ENCODE measurements around the gene PYGO2. TPM values are rescaled to one million over a fixed set of nuclear protein-coding genes. Genes with fewer than 3 reads are reported as not detected.
"Not testable (repeated sequence)": the region's sequence is repeated elsewhere in the genome, so short reads cannot be mapped to it uniquely, and the experiment has no call there.

The PYGO2 gene
- total RNA-seq, 1 donor from 2014 or later, result 16.9 TPM

DNA sequence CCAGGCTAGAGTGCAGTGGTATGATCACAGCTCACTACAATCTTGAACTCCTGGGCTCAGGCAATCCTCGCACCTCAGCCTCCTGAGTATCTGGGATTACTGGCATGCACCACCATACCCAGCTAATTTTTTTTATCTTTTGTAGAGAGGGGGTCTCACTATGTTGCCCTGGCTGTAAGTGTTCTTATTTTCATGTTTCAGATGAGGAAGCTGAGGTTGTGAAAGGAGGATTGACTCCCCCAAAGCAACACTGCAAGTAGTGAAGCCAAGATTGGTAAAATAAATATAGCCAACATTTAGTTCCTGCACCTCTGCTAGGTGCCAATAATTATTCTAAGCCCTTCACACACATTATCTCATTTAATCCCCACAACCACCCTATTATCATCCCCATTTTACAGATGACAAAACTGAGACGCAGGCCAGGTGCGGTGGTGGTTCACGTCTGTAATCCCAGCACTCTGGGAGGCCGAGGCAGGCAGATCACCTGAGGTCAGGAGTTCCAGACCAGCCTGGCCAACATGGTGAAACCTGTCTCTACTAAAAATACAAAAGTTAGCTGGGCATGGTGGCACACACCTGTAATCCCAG is 27.1 kb downstream of the PYGO2 start:
- intact Hi-C loops (cut with DNase I), result no loop called here
- DNase-seq (ENCODE audit: low spot score), result no peak

DNA sequence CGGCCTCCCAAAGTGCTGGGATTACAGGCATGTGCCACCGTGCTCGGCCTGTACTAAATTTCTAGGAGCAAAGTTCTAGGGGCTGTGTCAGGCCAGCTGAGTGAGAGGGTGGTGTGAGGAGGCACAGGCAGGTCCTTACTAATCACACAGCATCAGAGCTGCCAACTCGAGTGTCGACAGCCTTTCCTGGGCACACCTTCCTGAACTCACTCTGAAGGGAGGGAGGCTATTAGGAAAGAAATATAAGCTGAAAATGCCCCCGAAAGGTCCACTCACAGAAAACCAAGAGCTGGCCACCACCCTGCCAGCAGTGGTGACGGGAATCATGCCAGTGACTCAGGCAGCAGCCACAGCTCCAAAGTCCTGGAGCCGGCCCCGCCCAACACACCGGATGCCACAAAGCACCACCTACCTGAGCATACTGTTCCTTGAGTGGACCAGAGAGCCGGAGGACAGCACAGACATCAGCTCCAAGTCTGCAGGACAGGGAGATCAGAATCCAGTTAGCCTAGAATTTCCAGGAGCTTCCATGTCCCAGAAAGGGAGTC is 29.6 kb downstream of the PYGO2 start:
- DNase-seq (ENCODE audit: low spot score), result no peak
- intact Hi-C loops (cut with DNase I), result no loop called here

DNA sequence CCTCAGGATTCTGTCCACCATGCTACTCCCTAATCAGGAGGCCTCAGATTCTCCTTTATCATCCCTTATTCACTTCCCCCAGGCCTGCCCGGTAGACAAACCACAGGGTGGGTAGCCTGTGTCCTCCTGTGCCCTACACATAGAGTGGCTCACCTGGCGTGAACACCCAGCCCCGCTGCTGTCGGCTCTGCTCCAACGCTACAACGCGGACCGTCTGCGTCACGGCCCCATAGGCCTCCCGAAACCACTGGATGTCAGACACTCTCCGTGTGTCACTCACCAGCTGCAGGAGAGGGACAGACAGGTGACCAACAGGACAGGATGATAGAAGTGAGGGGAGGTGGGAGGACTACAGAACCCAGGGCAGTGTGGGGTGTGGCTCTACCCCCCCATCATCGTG is 35.4 kb downstream of the PYGO2 start:
- DNase-seq (ENCODE audit: low spot score), result no peak
- intact Hi-C loops (cut with DNase I), result no loop called here

DNA sequence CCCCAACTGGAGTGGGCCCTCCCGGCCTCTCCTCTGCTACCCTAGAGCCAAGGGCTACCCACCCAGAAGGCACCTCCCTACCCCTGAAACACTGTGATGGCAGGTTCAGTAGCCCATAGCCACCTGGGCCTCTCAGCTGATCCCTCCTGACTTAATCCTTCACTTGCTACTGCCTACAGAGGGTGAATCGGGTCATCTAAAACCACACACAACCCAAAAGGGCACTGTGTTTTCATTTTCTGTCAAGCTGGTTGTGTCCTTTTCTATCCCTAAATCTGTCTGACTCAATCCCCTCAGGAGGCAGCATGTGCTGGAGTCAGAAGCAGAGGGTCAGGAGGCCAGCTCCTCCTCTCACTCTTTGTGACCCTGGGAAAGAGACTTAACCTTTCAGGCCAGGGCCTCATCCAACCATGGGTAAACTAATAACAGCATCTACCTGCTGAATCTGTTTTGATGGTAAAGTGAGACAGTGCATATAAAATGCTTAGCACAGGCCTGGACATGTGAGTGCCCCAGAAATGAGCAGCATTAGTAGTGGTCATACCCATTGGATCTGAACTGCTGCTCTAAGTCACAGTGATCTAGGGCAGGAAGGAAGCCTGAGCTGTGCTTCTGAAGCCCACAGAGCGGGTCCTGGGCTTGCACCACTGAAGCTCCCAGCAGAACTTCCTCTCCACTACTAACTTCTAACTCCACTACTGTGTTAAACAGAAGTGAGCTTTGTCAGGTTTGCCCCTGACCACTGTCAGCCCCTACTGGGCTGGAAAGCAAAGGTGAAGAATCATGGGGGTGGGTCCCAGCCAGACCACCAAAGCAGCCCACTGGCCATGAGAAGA is 36.0 kb downstream of the PYGO2 start:
- intact Hi-C loops (cut with DNase I), result no loop called here
- no peak for DNase-seq (ENCODE audit: low spot score)

DNA sequence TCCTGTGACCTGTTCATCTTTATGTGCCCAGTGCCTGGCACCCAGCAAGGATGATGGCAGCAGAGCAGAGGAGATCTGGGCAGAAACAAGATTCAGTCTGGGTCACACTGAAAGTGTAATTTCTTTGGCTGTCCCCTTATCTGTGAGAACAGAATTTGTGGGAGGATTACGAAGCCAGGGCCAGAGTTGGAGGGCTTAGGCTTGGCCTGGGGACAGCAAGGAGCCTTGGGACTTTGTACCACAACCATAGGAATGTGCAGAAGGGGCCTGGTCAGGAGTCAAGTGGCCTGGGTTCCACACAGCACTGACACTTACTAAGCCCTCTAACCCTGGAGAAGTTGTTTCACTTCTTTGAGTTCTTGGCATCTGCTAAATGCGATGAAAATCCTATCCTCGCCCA is 37.9 kb downstream of the PYGO2 start:
- intact Hi-C loops (cut with DNase I), result no loop called here
- DNase-seq (ENCODE audit: low spot score), result no peak

DNA sequence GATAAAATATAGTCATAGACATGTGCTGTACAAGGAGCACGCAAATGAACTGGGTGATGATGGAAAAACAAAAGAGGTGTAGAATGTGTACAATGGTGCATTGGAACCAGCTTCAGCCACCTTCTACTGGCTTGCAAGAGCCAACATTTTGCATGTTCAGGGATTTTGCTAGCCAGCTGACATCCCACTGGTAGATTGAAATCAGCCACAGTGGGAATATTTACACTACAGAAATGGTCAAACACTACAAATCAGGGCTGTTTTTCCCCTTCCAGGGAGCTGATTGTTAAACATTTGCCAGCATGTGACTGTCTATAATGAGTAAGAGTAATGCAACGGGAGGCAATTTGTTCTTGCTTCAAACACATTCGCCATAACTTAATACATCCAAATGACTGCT is 48.3 kb downstream of the PYGO2 start:
- intact Hi-C loops (cut with DNase I), result no loop called here
- DNase-seq (ENCODE audit: low spot score), result no peak

DNA sequence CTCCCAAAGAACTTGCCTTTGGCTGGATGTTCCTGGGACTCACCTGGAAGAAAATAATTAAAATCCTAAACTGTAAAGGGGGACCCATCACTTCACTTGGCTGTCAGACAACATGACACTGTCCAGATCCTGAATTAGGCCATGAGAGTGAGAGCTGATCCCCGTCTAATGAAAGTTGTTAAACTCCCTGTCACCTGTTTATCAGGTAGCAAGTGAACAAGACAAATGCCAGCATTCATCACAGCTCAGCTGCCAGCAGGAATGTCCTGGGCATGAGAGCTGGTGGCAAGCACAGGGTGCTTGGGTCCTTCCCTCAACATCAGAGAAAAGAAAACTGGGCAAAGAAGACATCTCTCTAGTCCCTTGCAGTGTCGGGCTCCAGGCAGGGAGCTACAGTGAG is 48.8 kb downstream of the PYGO2 start:
- no peak for DNase-seq (ENCODE audit: low spot score)
- intact Hi-C loops (cut with DNase I), result no loop called here

DNA sequence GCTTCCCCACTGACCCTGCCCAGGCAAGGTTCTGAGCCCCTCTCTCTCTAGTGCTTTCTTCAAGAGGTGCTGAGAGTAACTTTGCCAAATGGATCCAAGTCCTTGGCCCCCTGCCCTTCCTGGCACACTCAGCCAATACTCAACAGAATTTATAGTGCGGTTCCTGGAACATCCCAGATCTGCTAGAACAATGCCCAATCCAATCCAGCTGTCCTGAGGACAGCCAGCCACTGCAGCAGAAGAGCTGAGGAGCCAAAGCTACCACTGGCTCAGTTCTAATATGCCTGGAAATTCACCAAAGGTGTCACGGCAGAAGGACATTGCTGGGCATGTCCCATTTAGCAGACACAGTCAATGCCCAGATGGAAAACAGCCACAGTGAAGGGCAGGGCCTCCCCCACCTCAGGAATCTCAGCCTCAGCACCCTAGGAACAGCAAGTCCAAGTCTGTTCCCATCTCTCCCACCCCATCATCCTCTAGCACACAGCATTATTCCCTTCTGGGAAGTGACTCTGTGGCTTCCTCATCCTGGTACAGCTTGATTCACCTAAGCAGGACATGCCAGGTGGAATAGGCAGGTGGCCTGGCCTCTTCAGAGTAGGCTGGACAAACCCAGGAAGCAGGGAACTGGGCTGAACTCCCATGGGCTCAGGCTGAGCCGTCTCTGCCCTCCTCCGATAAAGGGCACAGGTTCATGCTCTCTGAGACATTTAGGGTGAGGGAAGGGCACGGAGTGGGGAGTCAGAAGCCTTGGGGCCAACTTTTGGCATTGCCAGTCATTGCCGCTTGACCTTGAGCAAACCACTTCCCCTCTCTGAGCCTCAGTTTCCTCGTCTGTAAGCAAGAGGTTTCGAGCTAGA is 49.7 kb downstream of the PYGO2 start:
- peak; percentile 54 for DNase-seq (ENCODE audit: low spot score)
- intact Hi-C loops (cut with DNase I), result no loop called here

DNA sequence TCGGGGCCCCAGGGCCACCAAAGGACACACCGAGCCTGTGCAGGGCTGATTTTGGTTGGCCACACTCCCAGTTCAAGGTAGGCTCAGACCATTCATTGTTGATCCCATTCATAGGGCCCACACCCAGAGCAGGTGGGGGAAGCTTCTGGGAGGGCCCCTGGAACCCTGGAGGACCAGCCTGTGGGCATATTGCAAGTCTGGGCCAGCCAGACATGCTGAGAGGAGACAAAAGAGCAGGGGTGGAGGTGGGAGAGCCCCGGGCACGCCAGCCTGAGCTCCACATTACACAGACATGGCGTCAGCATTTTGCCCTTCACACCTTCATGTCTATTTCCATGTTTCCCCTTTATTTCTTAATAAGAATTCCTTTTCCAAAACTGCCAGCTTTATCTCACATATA is 50.7 kb downstream of the PYGO2 start:
- DNase-seq (ENCODE audit: low spot score), result peak; percentile 29
- intact Hi-C loops (cut with DNase I), result no loop called here

DNA sequence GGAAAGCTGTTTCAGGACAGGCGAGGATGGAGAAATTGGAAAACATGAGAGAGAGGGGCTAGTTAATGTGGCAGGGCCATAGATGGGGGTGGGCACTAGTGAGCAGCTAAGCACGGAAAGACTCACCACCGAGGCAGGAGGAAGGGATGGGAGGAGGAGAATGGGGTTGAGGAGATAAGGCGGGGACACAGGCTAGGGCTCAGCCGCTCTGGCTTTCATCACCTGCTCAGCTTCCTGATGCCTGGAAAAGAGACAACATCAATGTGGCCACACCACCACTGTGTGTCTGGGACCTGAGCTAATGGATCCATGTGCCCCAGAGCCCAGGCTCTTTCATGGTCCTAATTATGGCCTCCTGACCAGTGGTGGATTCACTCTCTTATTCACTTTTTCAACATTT is 52.6 kb downstream of the PYGO2 start:
- no peak for DNase-seq (ENCODE audit: low spot score)
- intact Hi-C loops (cut with DNase I), result no loop called here

DNA sequence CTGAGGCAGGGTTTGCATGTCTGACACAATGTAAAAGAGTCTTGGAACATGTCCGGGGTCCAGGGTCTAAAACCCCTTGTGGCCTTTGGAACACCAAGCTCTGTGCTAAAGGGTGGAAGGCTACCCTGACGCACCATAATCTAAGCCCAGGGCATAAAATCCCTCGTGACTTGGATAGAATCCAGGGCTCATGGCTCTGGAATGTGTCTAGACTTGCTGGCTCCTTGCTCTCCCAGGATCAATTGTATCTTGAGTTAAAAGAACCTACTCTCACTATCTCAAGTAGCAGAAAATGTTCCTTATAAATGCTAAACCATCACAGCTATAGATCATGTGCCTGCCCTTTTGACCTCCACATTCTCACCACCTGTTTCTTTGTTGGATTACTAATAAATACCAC is 53.5 kb downstream of the PYGO2 start:
- intact Hi-C loops (cut with DNase I), result not testable (repeated sequence)

More for the DNA sequence above, 53.5 kb downstream of the PYGO2 start:
- not testable (repeated sequence) for DNase-seq (ENCODE audit: low spot score)

Small RNAs within 50 kb of the gene (microRNA-seq; reads per million reads assigned to microRNA genes)
- not detected for gene MIR4258

Other genes starting within 250 kb of the PYGO2 start
- 2.8 TPM for gene KCNN3, start 91.5 kb downstream of the PYGO2 start, total RNA-seq
- gene PMVK, start 25.1 kb downstream of the PYGO2 start, total RNA-seq, result 30.9 TPM
- gene PBXIP1, start 5.7 kb downstream of the PYGO2 start, total RNA-seq, result 49.1 TPM
- 70.5 TPM for gene SHC1, start 9.0 kb upstream of the PYGO2 start, total RNA-seq
- 16.0 TPM for gene CKS1B, start 12.9 kb upstream of the PYGO2 start, total RNA-seq
- 22.2 TPM for gene FLAD1, start 21.6 kb upstream of the PYGO2 start, total RNA-seq
- gene LENEP, start 31.8 kb upstream of the PYGO2 start, total RNA-seq, result not detected
- 41.9 TPM for gene ZBTB7B, start 41.0 kb upstream of the PYGO2 start, total RNA-seq
- 0.51 TPM for gene DCST2, start 72.0 kb upstream of the PYGO2 start, total RNA-seq
- not detected for gene DCST1, start 72.0 kb upstream of the PYGO2 start, total RNA-seq
- 69.9 TPM for gene ADAM15, start 89.5 kb upstream of the PYGO2 start, total RNA-seq
- 1.9 TPM for gene EFNA4, start 102.0 kb upstream of the PYGO2 start, total RNA-seq
- gene EFNA3, start 117.1 kb upstream of the PYGO2 start, total RNA-seq, result 1.2 TPM
- gene EFNA1, start 166.1 kb upstream of the PYGO2 start, total RNA-seq, result 30.2 TPM
- gene SLC50A1, start 174.1 kb upstream of the PYGO2 start, total RNA-seq, result 11.2 TPM
- gene DPM3, start 178.7 kb upstream of the PYGO2 start, total RNA-seq, result 56.3 TPM
- 112 TPM for gene KRTCAP2, start 211.5 kb upstream of the PYGO2 start, total RNA-seq
- gene TRIM46, start 212.1 kb upstream of the PYGO2 start, total RNA-seq, result not detected
- gene THBS3, start 246.1 kb upstream of the PYGO2 start, total RNA-seq, result 11.7 TPM
- gene MTX1, start 246.9 kb upstream of the PYGO2 start, total RNA-seq, result 16.4 TPM

Measured in cardiac septum (tissue), 1 donor.